ENCODE measurements around the gene TIMM9.
"Not testable (repeated sequence)": the region's sequence is repeated elsewhere in the genome, so short reads cannot be mapped to it uniquely, and the experiment has no call there.

TIMM9 gene

GRCh38 chr14:58426670-58427280 lies 556 bp downstream of the TIMM9 start:
- DNase-seq (ENCODE audit: extremely low read depth, low read depth) = peak; percentile 22
- TF ChIP-seq CTCF (IDR thresholded peaks at IDR 0.05; ENCODE audit: low read depth, low read length) = no peak

- not testable (repeated sequence) for DNase-seq (ENCODE audit: extremely low read depth, low read depth)
These were observed 10.4 kb downstream of the TIMM9 start for GRCh38 chr14:58416934-58417333.

GRCh38 chr14:58415636-58416547 lies 11.4 kb downstream of the TIMM9 start:
- DNase-seq (ENCODE audit: extremely low read depth, low read depth) = no peak
- TF ChIP-seq CTCF (IDR thresholded peaks at IDR 0.05; ENCODE audit: low read depth, low read length) = no peak

- DNase-seq (ENCODE audit: extremely low read depth, low read depth) = no peak
- no peak for TF ChIP-seq CTCF (IDR thresholded peaks at IDR 0.05; ENCODE audit: low read depth, low read length)
These were observed 12.5 kb downstream of the TIMM9 start for GRCh38 chr14:58414845-58415244.

- TF ChIP-seq CTCF (IDR thresholded peaks at IDR 0.05; ENCODE audit: low read depth, low read length) = no peak
- no peak for DNase-seq (ENCODE audit: extremely low read depth, low read depth)
These were observed 18.6 kb downstream of the TIMM9 start for GRCh38 chr14:58408681-58409215.

- no peak for DNase-seq (ENCODE audit: extremely low read depth, low read depth)
- TF ChIP-seq CTCF (IDR thresholded peaks at IDR 0.05; ENCODE audit: low read depth, low read length) = no peak
These were observed 25.7 kb downstream of the TIMM9 start for GRCh38 chr14:58401587-58401986.

- no peak for DNase-seq (ENCODE audit: extremely low read depth, low read depth)
- TF ChIP-seq CTCF (IDR thresholded peaks at IDR 0.05; ENCODE audit: low read depth, low read length) = no peak
These were observed 28.4 kb downstream of the TIMM9 start for GRCh38 chr14:58398895-58399294.
